Measurements from ENCODE around the gene CX3CR1. TPM values are rescaled to one million over a fixed set of nuclear protein-coding genes. Genes with fewer than 3 reads are reported as not detected.

CX3CR1 gene
- total and polyA plus RNA-seq, 9 donors = 0.12 to 8.4 (median 1.3) TPM

- H3K9me3 ChIP-seq = peaks cover 0 to 4% of the 10 kb centered on the region in 2 donors
- 86 to 92% (median 92%) methylated on average over 2 of the region's 2 CpGs for WGBS, 3 donors
- H3K4me1 ChIP-seq (ENCODE audit: insufficient read depth) = no peaks in the 10 kb centered on the region
- TF ChIP-seq, protein P1, sequence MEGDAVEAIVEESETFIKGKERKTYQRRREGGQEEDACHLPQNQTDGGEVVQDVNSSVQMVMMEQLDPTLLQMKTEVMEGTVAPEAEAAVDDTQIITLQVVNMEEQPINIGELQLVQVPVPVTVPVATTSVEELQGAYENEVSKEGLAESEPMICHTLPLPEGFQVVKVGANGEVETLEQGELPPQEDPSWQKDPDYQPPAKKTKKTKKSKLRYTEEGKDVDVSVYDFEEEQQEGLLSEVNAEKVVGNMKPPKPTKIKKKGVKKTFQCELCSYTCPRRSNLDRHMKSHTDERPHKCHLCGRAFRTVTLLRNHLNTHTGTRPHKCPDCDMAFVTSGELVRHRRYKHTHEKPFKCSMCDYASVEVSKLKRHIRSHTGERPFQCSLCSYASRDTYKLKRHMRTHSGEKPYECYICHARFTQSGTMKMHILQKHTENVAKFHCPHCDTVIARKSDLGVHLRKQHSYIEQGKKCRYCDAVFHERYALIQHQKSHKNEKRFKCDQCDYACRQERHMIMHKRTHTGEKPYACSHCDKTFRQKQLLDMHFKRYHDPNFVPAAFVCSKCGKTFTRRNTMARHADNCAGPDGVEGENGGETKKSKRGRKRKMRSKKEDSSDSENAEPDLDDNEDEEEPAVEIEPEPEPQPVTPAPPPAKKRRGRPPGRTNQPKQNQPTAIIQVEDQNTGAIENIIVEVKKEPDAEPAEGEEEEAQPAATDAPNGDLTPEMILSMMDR (IDR thresholded peaks at IDR 0.05) = no peak
- TF ChIP-seq POLR2A (IDR thresholded peaks at IDR 0.05) (no peak), EP300 (IDR thresholded peaks at IDR 0.05) (no peak)
- H3K27ac ChIP-seq = no peak overlapping the region
- intact Hi-C loops (cut with DNase I) = no loop called here
- H3K4me3 ChIP-seq = no peak overlapping the region
- H3K27me3 ChIP-seq = no peaks in the 10 kb centered on the region
- no peaks in the 10 kb centered on the region for H3K36me3 ChIP-seq
- DNase-seq = no peak
These were observed 22.3 kb upstream of the CX3CR1 start for GRCh38 chr3:39302178-39302577.

DNA sequence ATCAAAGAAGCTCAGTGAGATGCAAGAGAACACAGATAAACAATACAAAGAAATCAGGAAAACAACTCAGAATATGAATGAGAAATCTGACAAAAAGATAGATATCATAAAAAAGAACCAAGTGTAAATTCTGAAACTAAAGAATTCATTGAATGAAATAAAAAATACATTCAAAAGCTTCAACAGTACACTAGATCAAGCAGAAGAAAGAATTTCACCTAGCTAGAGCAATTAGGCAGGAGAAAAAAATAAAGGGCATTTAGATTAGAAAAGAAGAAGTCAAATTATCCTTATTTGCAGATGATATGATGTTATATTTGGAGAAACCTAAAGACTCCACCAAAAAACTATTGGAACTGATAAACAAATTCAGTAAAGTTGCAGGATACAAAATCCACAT, 19.4 kb upstream of the CX3CR1 start:
- Histone ChIP-seq H3K27me3 (no peaks in the 10 kb centered on the region), H3K36me3 (no peaks in the 10 kb centered on the region), H3K4me1 (ENCODE audit: insufficient read depth) (no peaks in the 10 kb centered on the region), H3K4me3 (no peak overlapping the region), H3K27ac (no peak overlapping the region), H3K9me3 (no peaks in the 10 kb centered on the region)
- no peak for DNase-seq
- TF ChIP-seq, protein P1 (IDR thresholded peaks at IDR 0.05) = no peak
- no peak for TF ChIP-seq POLR2A (IDR thresholded peaks at IDR 0.05)
- no peak for TF ChIP-seq EP300 (IDR thresholded peaks at IDR 0.05)
- intact Hi-C loops (cut with DNase I) = loop anchor here in 1 of 4 donors (5.0 kb wide), 1 partner anchor 92 kb away; no protein-coding TSS in a partner anchor

DNA sequence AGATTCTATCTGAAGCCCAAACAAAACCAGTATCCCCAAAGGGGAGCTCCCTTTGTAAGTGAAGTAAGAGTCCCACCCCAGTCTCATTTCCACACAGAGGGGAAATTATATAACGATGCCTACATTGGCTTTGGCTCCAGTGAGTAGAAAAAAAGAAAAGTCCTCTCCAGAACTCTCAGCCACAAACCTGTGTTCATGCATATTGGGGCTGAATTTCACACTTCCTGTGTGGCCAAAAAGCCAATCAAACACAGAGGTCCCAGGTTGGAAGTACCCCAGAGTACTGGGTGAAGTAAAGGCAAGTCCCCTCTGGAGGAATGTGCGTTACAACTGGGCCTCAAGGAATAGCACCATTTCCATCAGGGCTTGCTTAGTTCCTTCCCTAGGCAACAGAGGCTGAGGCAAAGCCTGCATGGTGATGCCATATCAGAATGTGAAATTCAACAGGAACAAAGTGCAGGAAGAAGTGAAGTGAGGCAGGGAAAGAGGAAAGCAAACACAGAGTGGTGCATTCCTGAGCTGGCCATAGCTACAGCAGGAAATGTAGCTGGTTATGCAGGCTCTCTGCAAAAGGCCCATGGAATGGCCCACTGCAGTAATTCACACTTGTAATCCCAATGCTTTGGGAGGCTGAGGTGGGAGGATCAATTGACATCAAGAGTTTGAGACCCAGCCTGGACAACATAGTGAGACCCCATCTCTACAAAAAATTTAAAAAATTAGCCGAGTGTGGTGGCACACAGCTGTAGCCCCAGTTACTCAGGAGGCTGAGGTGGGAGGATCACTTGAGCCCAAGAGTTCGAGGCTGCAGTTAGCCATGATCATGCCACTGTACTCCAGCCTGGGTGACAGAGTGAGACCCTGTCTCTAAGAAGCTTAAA, 16.6 kb upstream of the CX3CR1 start:
- DNase-seq = no peak
- Histone ChIP-seq H3K27me3 (no peaks in the 10 kb centered on the region), H3K27ac (no peak overlapping the region), H3K4me3 (no peak overlapping the region), H3K36me3 (no peaks in the 10 kb centered on the region), H3K4me1 (ENCODE audit: insufficient read depth) (no peaks in the 10 kb centered on the region), H3K9me3 (no peaks in the 10 kb centered on the region)
- WGBS, 3 donors = 86 to 93% (median 88%) methylated on average over 4 of the region's 4 CpGs
- TF ChIP-seq, protein P1 (IDR thresholded peaks at IDR 0.05) = no peak
- TF ChIP-seq EP300 (IDR thresholded peaks at IDR 0.05) (no peak), POLR2A (IDR thresholded peaks at IDR 0.05) (no peak)
- intact Hi-C loops (cut with DNase I) = loop anchor here in 1 of 4 donors (5.0 kb wide), 1 partner anchor 89 kb away; no protein-coding TSS in a partner anchor

DNA sequence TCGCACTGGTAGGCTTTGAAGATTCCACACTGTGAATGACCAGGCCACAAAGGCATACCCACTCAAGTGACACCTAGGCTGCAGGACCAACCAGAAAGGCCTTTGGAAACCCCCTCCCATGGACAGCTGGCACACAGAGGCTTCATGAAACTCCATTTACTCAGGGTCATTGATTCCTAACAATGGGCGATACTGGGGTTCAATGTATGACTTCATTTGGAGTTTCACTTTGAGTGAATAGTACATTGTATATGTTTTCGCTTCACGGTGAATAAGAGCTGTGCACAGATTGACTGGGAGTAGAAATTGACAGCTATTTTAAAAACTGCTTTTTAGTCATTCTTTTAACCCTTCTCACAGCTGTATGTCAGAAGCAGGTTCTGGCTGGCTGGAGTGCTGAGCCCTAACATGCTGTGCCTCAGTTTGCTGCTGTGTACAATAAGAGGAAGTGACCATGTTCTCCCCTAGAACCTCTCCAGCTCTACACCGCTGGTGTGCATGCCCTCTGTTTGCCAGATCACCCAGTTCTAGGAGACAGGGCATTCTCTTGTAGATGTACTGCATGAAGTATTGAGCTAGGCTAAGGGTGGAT, 15.4 kb upstream of the CX3CR1 start:
- no peak for DNase-seq
- H3K9me3 ChIP-seq = no peaks in the 10 kb centered on the region
- no peak overlapping the region for H3K4me3 ChIP-seq
- no peaks in the 10 kb centered on the region for H3K27me3 ChIP-seq
- intact Hi-C loops (cut with DNase I) = loop anchor here in 1 of 4 donors (5.0 kb wide), 1 partner anchor 88 kb away; no protein-coding TSS in a partner anchor
- no peak overlapping the region for H3K27ac ChIP-seq
- TF ChIP-seq, protein P1 (IDR thresholded peaks at IDR 0.05) = no peak
- TF ChIP-seq EP300 (IDR thresholded peaks at IDR 0.05) (no peak), POLR2A (IDR thresholded peaks at IDR 0.05) (no peak)
- H3K4me1 ChIP-seq (ENCODE audit: insufficient read depth) = no peaks in the 10 kb centered on the region
- no peaks in the 10 kb centered on the region for H3K36me3 ChIP-seq
- 86 to 90% (median 87%) methylated on average over 5 of the region's 5 CpGs for WGBS, 3 donors

Measured in ovary (tissue), 9 donors.